ENCODE results near the gene WNT7B. TPM values are rescaled to one million over a fixed set of nuclear protein-coding genes. Genes with fewer than 3 reads are reported as not detected.

WNT7B gene
- total RNA-seq, 6 experiments from 2014 or later, result 0.07 to 0.14 (median 0.09) TPM; not detected in 1

GRCh38 chr22:45942344-45942743 lies 34.6 kb downstream of the WNT7B start:
- Mint-ChIP-seq H3K27ac (no peak overlapping the region), H3K27me3 (ENCODE audit: insufficient read depth) (peaks cover 29% of the 10 kb centered on the region), H3K36me3 (ENCODE audit: low read depth) (no peaks in the 10 kb centered on the region), H3K4me1 (ENCODE audit: low read depth) (no peaks in the 10 kb centered on the region), H3K4me3 (no peak overlapping the region), H3K9me3 (no peaks in the 10 kb centered on the region)
- no peak for DNase-seq
- TF ChIP-seq CTCF (IDR thresholded peaks at IDR 0.05), result no peak

GRCh38 chr22:45938913-45939312 lies 38.0 kb downstream of the WNT7B start:
- no peak overlapping the region for H3K27ac Mint-ChIP-seq
- H3K36me3 Mint-ChIP-seq (ENCODE audit: low read depth), result no peaks in the 10 kb centered on the region
- H3K4me1 Mint-ChIP-seq (ENCODE audit: low read depth), result peaks cover 19% of the 10 kb centered on the region
- no peak for TF ChIP-seq CTCF (IDR thresholded peaks at IDR 0.05)
- DNase-seq, result no peak
- no peaks in the 10 kb centered on the region for H3K9me3 Mint-ChIP-seq
- no peak overlapping the region for H3K4me3 Mint-ChIP-seq
- H3K27me3 Mint-ChIP-seq (ENCODE audit: insufficient read depth), result peaks cover 21% of the 10 kb centered on the region

- Mint-ChIP-seq H3K4me1 (ENCODE audit: low read depth) (peaks cover 25% of the 10 kb centered on the region), H3K9me3 (no peaks in the 10 kb centered on the region), H3K27me3 (ENCODE audit: insufficient read depth) (peaks cover 23% of the 10 kb centered on the region), H3K27ac (no peak overlapping the region), H3K36me3 (ENCODE audit: low read depth) (no peaks in the 10 kb centered on the region), H3K4me3 (no peak overlapping the region)
- no peak for TF ChIP-seq CTCF (IDR thresholded peaks at IDR 0.05)
- no peak for DNase-seq
Measured at GRCh38 chr22:45937960-45938359, 39.0 kb downstream of the WNT7B start.

- H3K4me1 Mint-ChIP-seq (ENCODE audit: low read depth), result peaks cover 36% of the 10 kb centered on the region
- peaks cover 25% of the 10 kb centered on the region for H3K27me3 Mint-ChIP-seq (ENCODE audit: insufficient read depth)
- peak overlapping the region; percentile 77; the same call in 1 of the 2 replicates for H3K4me3 Mint-ChIP-seq
- no peak for DNase-seq
- no peak for TF ChIP-seq CTCF (IDR thresholded peaks at IDR 0.05)
- H3K36me3 Mint-ChIP-seq (ENCODE audit: low read depth), result no peaks in the 10 kb centered on the region
- H3K9me3 Mint-ChIP-seq, result no peaks in the 10 kb centered on the region
- peak overlapping the region; percentile 89; the same call in 1 of the 2 replicates for H3K27ac Mint-ChIP-seq
Measured at GRCh38 chr22:45935573-45935972, 41.4 kb downstream of the WNT7B start.

- peak; percentile 96 for DNase-seq
- Mint-ChIP-seq H3K9me3 (no peaks in the 10 kb centered on the region), H3K27ac (peak overlapping the region; percentile 89), H3K4me3 (peak overlapping the region; percentile 77), H3K36me3 (ENCODE audit: low read depth) (no peaks in the 10 kb centered on the region), H3K27me3 (ENCODE audit: insufficient read depth) (peaks cover 20% of the 10 kb centered on the region), H3K4me1 (ENCODE audit: low read depth) (peaks cover 36% of the 10 kb centered on the region)
- no peak for TF ChIP-seq CTCF (IDR thresholded peaks at IDR 0.05)
Measured at GRCh38 chr22:45934659-45935341, 42.2 kb downstream of the WNT7B start.
